ENCODE results near the gene ZNF416. TPM values are rescaled to one million over a fixed set of nuclear protein-coding genes. Genes with fewer than 3 reads are reported as not detected.

Gene ZNF416
- total RNA-seq, 1 experiment from 2014 or later: 2.5 TPM

GRCh38 chr19:57559404-57560025 lies 19.2 kb downstream of the ZNF416 start, which contains the start of gene ZNF550:
TSS of gene ZNF550 (minus strand) at chr19:57559863. CDS start at chr19:57559682, 181 bp downstream.
- peak; percentile 78 for DNase-seq (ENCODE audit: low spot score)

- DNase-seq (ENCODE audit: low spot score): peak; percentile 32
Observed at GRCh38 chr19:57559008-57559403, 19.7 kb downstream of the ZNF416 start.

- DNase-seq (ENCODE audit: low spot score): no peak
Observed at GRCh38 chr19:57558525-57558924, 20.2 kb downstream of the ZNF416 start.

- DNase-seq (ENCODE audit: low spot score): no peak
Observed at GRCh38 chr19:57557659-57558058, 21.1 kb downstream of the ZNF416 start.

- DNase-seq (ENCODE audit: low spot score): no peak
Observed at GRCh38 chr19:57552432-57552831, 26.3 kb downstream of the ZNF416 start.

GRCh38 chr19:57546513-57546912 lies 32.2 kb downstream of the ZNF416 start:
- no peak for DNase-seq (ENCODE audit: low spot score)

GRCh38 chr19:57537953-57538547 lies 40.7 kb downstream of the ZNF416 start:
- DNase-seq (ENCODE audit: low spot score): no peak

GRCh38 chr19:57527136-57527881 lies 51.4 kb downstream of the ZNF416 start, which contains the start of gene ZNF549:
TSS of gene ZNF549 (plus strand) at chr19:57527356. CDS start at chr19:57527574, 218 bp downstream.
- no peak for DNase-seq (ENCODE audit: low spot score)

Other genes starting within 250 kb of the ZNF416 start
- gene ZNF304, start 227.6 kb downstream of the ZNF416 start, total RNA-seq (2014; rRNA removed; shearing (Covaris generic)): not detected in 2 replicates
- gene TRAPPC2B, start 215.4 kb downstream of the ZNF416 start, total RNA-seq (2014; rRNA removed; shearing (Covaris generic)): 8.0 and 13.8 TPM in 2 replicates
- gene ZNF547, start 215.4 kb downstream of the ZNF416 start, total RNA-seq (2014; rRNA removed; shearing (Covaris generic)): 1.0 and 3.2 TPM in 2 replicates
- 10.2 and 12.2 TPM in 2 replicates for gene ZNF548, start 189.1 kb downstream of the ZNF416 start, total RNA-seq (2014; rRNA removed; shearing (Covaris generic))
- gene ZNF17, start 167.8 kb downstream of the ZNF416 start, total RNA-seq (2014; rRNA removed; shearing (Covaris generic)): 4.7 and 7.2 TPM in 2 replicates
- 22.9 and 27.6 TPM in 2 replicates for gene ZNF749, start 143.6 kb downstream of the ZNF416 start, total RNA-seq (2014; rRNA removed; shearing (Covaris generic))
- 0.08 TPM in 1 of 2 replicates, not detected in the other for gene VN1R1, start 121.8 kb downstream of the ZNF416 start, total RNA-seq (2014; rRNA removed; shearing (Covaris generic))
- 0.28 and 0.31 TPM in 2 replicates for gene ZNF772, start 101.3 kb downstream of the ZNF416 start, total RNA-seq (2014; rRNA removed; shearing (Covaris generic))
- gene ZNF419, start 91.2 kb downstream of the ZNF416 start, total RNA-seq (2014; rRNA removed; shearing (Covaris generic)): 8.1 and 19.3 TPM in 2 replicates
- gene ZNF773, start 79.0 kb downstream of the ZNF416 start, total RNA-seq (2014; rRNA removed; shearing (Covaris generic)): 5.3 and 5.5 TPM in 2 replicates
- gene ZNF549, start 51.6 kb downstream of the ZNF416 start, total RNA-seq (2014; rRNA removed; shearing (Covaris generic)): not detected in 2 replicates
- 1.1 and 6.1 TPM in 2 replicates for gene ZNF550, start 19.0 kb downstream of the ZNF416 start, total RNA-seq (2014; rRNA removed; shearing (Covaris generic))
- gene ZIK1, start 5.2 kb upstream of the ZNF416 start, total RNA-seq (2014; rRNA removed; shearing (Covaris generic)): 0.23 TPM in 1 of 2 replicates, not detected in the other
- 2.7 and 5.7 TPM in 2 replicates for gene ZNF530, start 21.0 kb upstream of the ZNF416 start, total RNA-seq (2014; rRNA removed; shearing (Covaris generic))
- not detected in 2 replicates for gene ZNF134, start 35.3 kb upstream of the ZNF416 start, total RNA-seq (2014; rRNA removed; shearing (Covaris generic))
- gene ZNF211, start 54.3 kb upstream of the ZNF416 start, total RNA-seq (2014; rRNA removed; shearing (Covaris generic)): 2.7 and 8.1 TPM in 2 replicates
- not detected in 2 replicates for gene ZSCAN4, start 90.0 kb upstream of the ZNF416 start, total RNA-seq (2014; rRNA removed; shearing (Covaris generic))
- 25.5 and 26.5 TPM in 2 replicates for gene ZNF551, start 103.1 kb upstream of the ZNF416 start, total RNA-seq (2014; rRNA removed; shearing (Covaris generic))
- gene ZNF154, start 130.3 kb upstream of the ZNF416 start, total RNA-seq (2014; rRNA removed; shearing (Covaris generic)): 0.05 TPM in 1 of 2 replicates, not detected in the other
- not detected in 2 replicates for gene ZNF671, start 148.7 kb upstream of the ZNF416 start, total RNA-seq (2014; rRNA removed; shearing (Covaris generic))
- 11.4 and 14.6 TPM in 2 replicates for gene ZNF776, start 167.9 kb upstream of the ZNF416 start, total RNA-seq (2014; rRNA removed; shearing (Covaris generic))
- 18.3 and 18.5 TPM in 2 replicates for gene ZNF586, start 190.8 kb upstream of the ZNF416 start, total RNA-seq (2014; rRNA removed; shearing (Covaris generic))
- 17.3 and 22.3 TPM in 2 replicates for gene ZNF552, start 236.0 kb upstream of the ZNF416 start, total RNA-seq (2014; rRNA removed; shearing (Covaris generic))

Measured in HT-29 (cell line).